SK-N-SH treated with all-trans-retinoic acid at 6 μM for 48 hours (cell line): ENCODE measurements around the gene KHK.

ENCODE experiments used
- ATAC-seq: fragments of 200-7000 bp; cut with Tn5 transposase; 3 replicates; pipeline ENCODE4 v1.9.1; 2020; ENCODE audit warnings: mild to moderate bottlenecking, moderate library complexity
- ARNTL ChIP-seq: fragments of 450-650 bp; formaldehyde crosslinking; IDR thresholded peaks from 2 replicates; pipeline ENCODE4 v1.5.0; 2020; ENCODE audit warnings: low read depth, mild to moderate bottlenecking, moderate library complexity, borderline replicate concordance
- CREB5 ChIP-seq: fragments of 250-450 bp; sonication (Bioruptor Pico); IDR thresholded peaks from 2 replicates; pipeline ENCODE4 v1.5.1; 2020; ENCODE audit warnings: low read depth, mild to moderate bottlenecking, moderate library complexity
- CSDC2 ChIP-seq: fragments of 250-450 bp; sonication (Bioruptor Pico); IDR thresholded peaks from 2 replicates; pipeline ENCODE4 v1.5.0; 2020; ENCODE audit warnings: mild to moderate bottlenecking, moderate library complexity
- ESRRG ChIP-seq: fragments of 250-450 bp; sonication (Bioruptor Pico); IDR thresholded peaks from 2 replicates; pipeline ENCODE4 v1.6.1; 2021; ENCODE audit warnings: mild to moderate bottlenecking
- ISL1 ChIP-seq: fragments of 250-450 bp; sonication (Bioruptor Pico); IDR thresholded peaks from 2 replicates; pipeline ENCODE4 v2.1.2; 2022; ENCODE audit warnings: mild to moderate bottlenecking, moderate library complexity
- PATZ1 ChIP-seq: fragments of 250-450 bp; sonication (Bioruptor Pico); IDR thresholded peaks from 2 replicates; pipeline ENCODE4 v1.8.0; 2020; ENCODE audit warnings: mild to moderate bottlenecking, moderate library complexity, borderline replicate concordance
- POU6F1 ChIP-seq: fragments of 250-450 bp; sonication (Bioruptor Pico); IDR thresholded peaks from 2 replicates; pipeline ENCODE4 v1.8.0; 2021; ENCODE audit warnings: low read depth, mild to moderate bottlenecking, moderate library complexity, borderline replicate concordance
- PPARA ChIP-seq: fragments of 250-450 bp; sonication (Bioruptor Pico); IDR thresholded peaks from 2 replicates; pipeline ENCODE4 v1.5.0; 2020; ENCODE audit warnings: mild to moderate bottlenecking, borderline replicate concordance
- SNAI2 ChIP-seq: fragments of 250-450 bp; sonication (Bioruptor Pico); IDR thresholded peaks from 2 replicates; pipeline ENCODE4 v1.5.0; 2020; ENCODE audit warnings: mild to moderate bottlenecking, moderate library complexity
- TOX ChIP-seq: fragments of 250-450 bp; sonication (Bioruptor Pico); IDR thresholded peaks from 2 replicates; pipeline ENCODE4 v1.8.0; 2021; ENCODE audit warnings: mild to moderate bottlenecking, moderate library complexity, borderline replicate concordance
- TSHZ2 ChIP-seq: fragments of 250-450 bp; sonication (Bioruptor Pico); IDR thresholded peaks from 2 replicates; pipeline ENCODE4 v1.5.0; 2020; ENCODE audit warnings: mild to moderate bottlenecking, moderate library complexity
- ZC3H10 ChIP-seq: fragments of 250-450 bp; sonication (Bioruptor Pico); IDR thresholded peaks from 2 replicates; pipeline ENCODE4 v1.5.1; 2021; ENCODE audit warnings: mild to moderate bottlenecking, moderate library complexity
- ZFP3 ChIP-seq: fragments of 250-450 bp; sonication (Bioruptor Pico); IDR thresholded peaks from 2 replicates; pipeline ENCODE4 v1.5.0; 2020; ENCODE audit warnings: mild to moderate bottlenecking, moderate library complexity
- ZFP30 ChIP-seq: fragments of 450-650 bp; formaldehyde crosslinking; IDR thresholded peaks from 2 replicates; pipeline ENCODE4 v1.5.0; 2022; ENCODE audit warnings: mild to moderate bottlenecking, moderate library complexity
- ZNF70 ChIP-seq: fragments of 450-650 bp; formaldehyde crosslinking; IDR thresholded peaks from 2 replicates; pipeline ENCODE4 v1.5.0; 2020; ENCODE audit warnings: mild to moderate bottlenecking, moderate library complexity

Gene KHK

DNA sequence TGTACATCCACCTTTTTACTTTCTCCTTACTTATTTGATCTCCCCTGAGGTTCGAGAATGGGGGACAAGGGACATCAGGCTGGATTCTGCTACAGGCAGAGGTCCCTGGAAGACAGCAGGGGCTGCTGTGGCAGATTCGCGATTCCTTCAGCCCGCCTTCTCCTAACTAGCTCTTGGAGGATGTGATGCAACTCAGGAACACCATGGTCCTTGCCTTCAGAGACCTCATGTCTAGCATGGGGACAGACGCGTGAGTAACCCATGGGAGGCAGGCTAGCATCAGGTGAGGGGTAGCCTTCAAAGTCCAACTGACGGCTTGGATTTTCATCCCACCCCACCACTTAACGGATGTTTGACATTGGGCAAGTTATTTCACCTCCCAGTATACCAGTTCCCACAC is 61.4 kb downstream of the KHK start:
- no peak for TF ChIP-seq CREB5
- TF ChIP-seq ESRRG (CRISPR knock-in tag) = no peak
- TF ChIP-seq ISL1 (CRISPR knock-in tag) = no peak
- no peak for TF ChIP-seq ZFP3
- TF ChIP-seq ARNTL (CRISPR knock-in tag) = no peak
- no peak for TF ChIP-seq CSDC2
- TF ChIP-seq ZNF70 = no peak
- TF ChIP-seq PPARA (CRISPR knock-in tag) = no peak
- TF ChIP-seq SNAI2 (CRISPR knock-in tag) = no peak
- no peak for TF ChIP-seq PATZ1 (CRISPR knock-in tag)
- TF ChIP-seq POU6F1 (CRISPR knock-in tag) = no peak
- TF ChIP-seq ZFP30 (CRISPR knock-in tag) = no peak
- no peak for TF ChIP-seq TOX
- TF ChIP-seq ZC3H10 (CRISPR knock-in tag) = no peak
- TF ChIP-seq TSHZ2 (CRISPR knock-in tag) = no peak
- ATAC-seq = no peak

DNA sequence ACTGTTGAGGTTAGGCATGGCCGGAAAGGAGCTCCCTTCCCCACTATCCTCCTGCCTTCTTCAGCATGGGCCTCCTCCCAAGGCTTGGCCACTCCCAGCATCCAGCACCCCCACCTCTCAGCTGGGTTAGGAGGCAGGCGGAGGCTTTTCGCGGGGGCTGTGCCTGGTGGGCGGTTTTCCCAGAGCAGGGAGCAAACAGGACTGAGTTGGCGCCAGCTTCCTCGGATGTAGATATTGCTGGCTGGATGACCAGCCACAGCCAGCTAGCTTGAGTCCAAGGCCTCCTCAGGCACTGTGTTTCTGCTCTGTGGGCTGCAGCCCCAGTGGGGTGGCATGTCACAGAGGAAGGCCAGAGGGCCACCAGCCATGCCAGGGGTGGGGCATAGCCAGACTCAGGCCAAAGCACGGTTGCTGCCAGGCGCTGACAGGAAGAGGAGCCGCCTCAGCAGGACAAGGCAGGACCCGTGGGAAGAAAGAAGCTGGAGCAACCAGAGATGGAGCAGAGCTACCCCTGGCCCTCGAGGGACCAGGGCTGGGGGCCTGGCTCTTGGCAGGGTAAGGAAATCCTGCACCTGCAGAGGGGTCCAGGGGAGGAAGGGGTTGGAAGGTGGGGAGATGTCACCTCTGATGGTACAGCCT is 62.3 kb downstream of the KHK start, which contains the start of gene TCF23:
TSS of gene TCF23 (plus strand) at position 204 of the 639 bp plus-strand sequence. CDS start at position 334, 130 bp downstream.
- no peak for TF ChIP-seq PATZ1 (CRISPR knock-in tag)
- TF ChIP-seq CSDC2 = no peak
- no peak for TF ChIP-seq TSHZ2 (CRISPR knock-in tag)
- no peak for ATAC-seq
